DND-41 (cell line): ENCODE measurements around the gene KCNJ16.

ENCODE experiments used
- ATAC-seq: fragments of 200-7000 bp; cut with Tn5 transposase; 3 replicates; pipeline ENCODE4 v1.9.1; 2021; ENCODE audit warnings: low read depth; ENCODE audit not compliant: insufficient read depth
- DNase-seq: peaks from one replicate; pipeline ENCODE4 v3.0.0-alpha.2; 2020
- H2AFZ ChIP-seq: 2 replicates; pipeline ENCODE4 v1.6.0; 2012; ENCODE audit warnings: low read depth, low read length
- H3K27ac ChIP-seq: 2 replicates; pipeline ENCODE4 v1.5.1; 2012; ENCODE audit warnings: low read length, inconsistent platforms
- H3K27me3 ChIP-seq: fragments of 200-600 bp; sonication (generic); 2 replicates; pipeline ENCODE4 v1.6.0; 2012; ENCODE audit warnings: low read length, mild to moderate bottlenecking, inconsistent platforms; ENCODE audit not compliant: insufficient read depth, poor library complexity
- H3K36me3 ChIP-seq: 2 replicates; pipeline ENCODE4 v1.5.1; 2012; ENCODE audit warnings: low read length, inconsistent platforms; ENCODE audit not compliant: insufficient read depth
- H3K4me1 ChIP-seq: 2 replicates; pipeline ENCODE4 v1.5.1; 2012; ENCODE audit warnings: mild to moderate bottlenecking, low read length; ENCODE audit not compliant: insufficient read depth
- H3K4me2 ChIP-seq: 2 replicates; pipeline ENCODE4 v1.6.0; 2012; ENCODE audit warnings: mild to moderate bottlenecking, moderate library complexity, low read length, inconsistent platforms; ENCODE audit not compliant: insufficient read depth
- H3K4me3 ChIP-seq, 2 experiments: fragments of 200-600 bp in 1 of 2; shearing (Covaris generic) in 1 of 2; 2 replicates each; pipeline ENCODE4 v1.5.1; 2012 to 2016; ENCODE audit warnings: inconsistent platforms in 2 of 2, low read length in 2 of 2, mild to moderate bottlenecking in 2 of 2, low read depth in 1 of 2, moderate library complexity in 1 of 2
- H3K79me2 ChIP-seq: 2 replicates; pipeline ENCODE4 v1.6.0; 2012; ENCODE audit warnings: low read length, inconsistent platforms; ENCODE audit not compliant: insufficient read depth
- H3K9ac ChIP-seq: 2 replicates; pipeline ENCODE4 v1.6.0; 2012; ENCODE audit warnings: low read depth, mild to moderate bottlenecking, inconsistent platforms, low read length, moderate library complexity
- H3K9me3 ChIP-seq: 2 replicates; pipeline ENCODE4 v1.5.1; 2012; ENCODE audit warnings: low read length, moderate library complexity, mild to moderate bottlenecking, inconsistent platforms; ENCODE audit not compliant: insufficient read depth, severe bottlenecking
- H4K20me1 ChIP-seq: 2 replicates; pipeline ENCODE4 v1.6.0; 2012; ENCODE audit warnings: low read length; ENCODE audit not compliant: insufficient read depth
- CTCF ChIP-seq: IDR thresholded peaks from 2 replicates; pipeline ENCODE4 v1.5.1; 2012; ENCODE audit warnings: borderline replicate concordance, low read length, moderate library complexity, mild to moderate bottlenecking; ENCODE audit not compliant: poor library complexity, severe bottlenecking; ENCODE audit errors: extremely low read depth
- EZH2 ChIP-seq: IDR thresholded peaks from 3 replicates; pipeline ENCODE4 v1.6.1; 2012; ENCODE audit warnings: borderline replicate concordance, low read depth, mild to moderate bottlenecking, moderate library complexity, low read length, inconsistent platforms; ENCODE audit not compliant: severe bottlenecking

KCNJ16 gene

GRCh38 chr17:70110443-70110880, 35.4 kb downstream of the KCNJ16 start:
- DNase-seq: no peak
- no peak for TF ChIP-seq EZH2
- no peak for TF ChIP-seq CTCF
- no peak for ATAC-seq
- Histone ChIP-seq H3K27ac (no peak overlapping the region), H3K4me2 (no peak overlapping the region), H3K4me1 (no peaks in the 10 kb centered on the region), H3K9ac (no peak overlapping the region), H3K27me3 (no peaks in the 10 kb centered on the region), H3K36me3 (no peaks in the 10 kb centered on the region), H2AFZ (no peak overlapping the region), H4K20me1 (no peaks in the 10 kb centered on the region), H3K9me3 (no peaks in the 10 kb centered on the region), H3K79me2 (no peaks in the 10 kb centered on the region), H3K4me3 (no peak overlapping the region)

GRCh38 chr17:70111201-70111600, 36.2 kb downstream of the KCNJ16 start:
- no peak for DNase-seq
- TF ChIP-seq EZH2 (no peak), CTCF (no peak)
- Histone ChIP-seq H3K27ac (no peak overlapping the region), H3K4me2 (no peak overlapping the region), H4K20me1 (no peaks in the 10 kb centered on the region), H3K27me3 (no peaks in the 10 kb centered on the region), H3K79me2 (no peaks in the 10 kb centered on the region), H2AFZ (no peak overlapping the region), H3K9ac (no peak overlapping the region), H3K4me1 (no peaks in the 10 kb centered on the region), H3K9me3 (no peaks in the 10 kb centered on the region), H3K36me3 (no peaks in the 10 kb centered on the region), H3K4me3 (no peak overlapping the region)
- no peak for ATAC-seq

GRCh38 chr17:70114405-70114804, 39.4 kb downstream of the KCNJ16 start:
- Histone ChIP-seq H3K27ac (no peak overlapping the region), H3K9me3 (no peaks in the 10 kb centered on the region), H3K36me3 (no peaks in the 10 kb centered on the region), H2AFZ (no peak overlapping the region), H3K27me3 (no peaks in the 10 kb centered on the region), H3K4me2 (no peak overlapping the region), H3K79me2 (no peaks in the 10 kb centered on the region), H3K4me1 (no peaks in the 10 kb centered on the region), H4K20me1 (no peaks in the 10 kb centered on the region), H3K9ac (no peak overlapping the region), H3K4me3 (no peak overlapping the region)
- DNase-seq: no peak
- no peak for TF ChIP-seq EZH2
- TF ChIP-seq CTCF: no peak
- no peak for ATAC-seq

GRCh38 chr17:70115126-70115525, 40.1 kb downstream of the KCNJ16 start:
- no peak for DNase-seq
- Histone ChIP-seq H2AFZ (no peak overlapping the region), H3K36me3 (no peaks in the 10 kb centered on the region), H3K9me3 (no peaks in the 10 kb centered on the region), H4K20me1 (no peaks in the 10 kb centered on the region), H3K27me3 (no peaks in the 10 kb centered on the region), H3K4me1 (no peaks in the 10 kb centered on the region), H3K27ac (no peak overlapping the region), H3K79me2 (no peaks in the 10 kb centered on the region), H3K4me3 (no peak overlapping the region), H3K4me2 (no peak overlapping the region), H3K9ac (no peak overlapping the region)
- no peak for ATAC-seq
- TF ChIP-seq EZH2 (no peak), CTCF (no peak)
